Measurements from ENCODE around the gene VRK3. TPM values are rescaled to one million over a fixed set of nuclear protein-coding genes. Genes with fewer than 3 reads are reported as not detected.

VRK3 gene
- total RNA-seq, 1 experiment from 2014 or later: 44.4 TPM

DNA sequence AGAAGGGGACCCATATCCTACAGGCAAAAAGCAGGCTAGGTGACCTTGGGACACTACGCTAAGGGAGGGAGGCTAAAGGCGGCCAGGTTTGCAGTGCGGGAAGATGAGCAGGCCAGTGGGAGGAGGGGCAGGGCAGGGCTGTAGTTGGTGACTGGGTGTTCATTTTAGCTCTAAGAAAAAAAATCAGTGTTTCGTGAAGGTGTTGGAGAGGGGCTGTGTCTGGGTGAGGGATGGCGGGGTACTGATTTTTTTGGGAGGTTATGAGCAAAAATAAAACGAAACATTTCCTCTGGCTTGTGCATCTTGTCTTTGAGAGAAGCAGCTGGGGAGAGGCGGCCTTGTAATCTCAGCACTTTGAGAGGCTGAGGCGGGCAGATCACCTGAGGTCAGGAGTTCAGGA lies 91.5 kb downstream of the VRK3 start:
- TF ChIP-seq, protein P1, sequence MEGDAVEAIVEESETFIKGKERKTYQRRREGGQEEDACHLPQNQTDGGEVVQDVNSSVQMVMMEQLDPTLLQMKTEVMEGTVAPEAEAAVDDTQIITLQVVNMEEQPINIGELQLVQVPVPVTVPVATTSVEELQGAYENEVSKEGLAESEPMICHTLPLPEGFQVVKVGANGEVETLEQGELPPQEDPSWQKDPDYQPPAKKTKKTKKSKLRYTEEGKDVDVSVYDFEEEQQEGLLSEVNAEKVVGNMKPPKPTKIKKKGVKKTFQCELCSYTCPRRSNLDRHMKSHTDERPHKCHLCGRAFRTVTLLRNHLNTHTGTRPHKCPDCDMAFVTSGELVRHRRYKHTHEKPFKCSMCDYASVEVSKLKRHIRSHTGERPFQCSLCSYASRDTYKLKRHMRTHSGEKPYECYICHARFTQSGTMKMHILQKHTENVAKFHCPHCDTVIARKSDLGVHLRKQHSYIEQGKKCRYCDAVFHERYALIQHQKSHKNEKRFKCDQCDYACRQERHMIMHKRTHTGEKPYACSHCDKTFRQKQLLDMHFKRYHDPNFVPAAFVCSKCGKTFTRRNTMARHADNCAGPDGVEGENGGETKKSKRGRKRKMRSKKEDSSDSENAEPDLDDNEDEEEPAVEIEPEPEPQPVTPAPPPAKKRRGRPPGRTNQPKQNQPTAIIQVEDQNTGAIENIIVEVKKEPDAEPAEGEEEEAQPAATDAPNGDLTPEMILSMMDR (conservative IDR thresholded peaks at IDR 0.05; ENCODE audit: low read depth, low read length): no peak
- no peak for TF ChIP-seq EZH2 (IDR thresholded peaks at IDR 0.05; ENCODE audit: borderline replicate concordance, low read depth, low read length, poor library complexity, severe bottlenecking)
- no peaks in the 10 kb centered on the region for H3K9me3 ChIP-seq (ENCODE audit: low read depth, low read length, poor library complexity, severe bottlenecking)
- H3K4me1 ChIP-seq (ENCODE audit: insufficient read depth, low read length, poor library complexity, severe bottlenecking): peaks cover 16% of the 10 kb centered on the region
- CTCF ChIA-PET: no interaction called here
- no TSS peak for BruUV-seq (replicated peaks)
- no peak for DNase-seq (ENCODE audit: low spot score)
- no peaks in the 10 kb centered on the region for H3K27me3 ChIP-seq (replicated peaks; ENCODE audit: insufficient read depth, low read depth, low read length, poor library complexity)
- intact Hi-C loops (cut with micrococcal nuclease; ENCODE audit: unreplicated experiment): no loop called here
- H3K27ac ChIP-seq (ENCODE audit: low read depth, low read length, poor library complexity, severe bottlenecking): peak overlapping the region; percentile 35
- H3K4me3 ChIP-seq (ENCODE audit: low read depth, low read length, poor library complexity, severe bottlenecking): no peak overlapping the region
- peaks cover 46% of the 10 kb centered on the region for H3K36me3 ChIP-seq (ENCODE audit: insufficient read depth, low read length, poor library complexity, severe bottlenecking)
- POLR2A ChIA-PET (ENCODE audit: low non-redundant PET): interaction anchor here (0.8 kb wide), 1 partner anchor 64 kb away, joined by 4 read pairs; no protein-coding TSS in a partner anchor

DNA sequence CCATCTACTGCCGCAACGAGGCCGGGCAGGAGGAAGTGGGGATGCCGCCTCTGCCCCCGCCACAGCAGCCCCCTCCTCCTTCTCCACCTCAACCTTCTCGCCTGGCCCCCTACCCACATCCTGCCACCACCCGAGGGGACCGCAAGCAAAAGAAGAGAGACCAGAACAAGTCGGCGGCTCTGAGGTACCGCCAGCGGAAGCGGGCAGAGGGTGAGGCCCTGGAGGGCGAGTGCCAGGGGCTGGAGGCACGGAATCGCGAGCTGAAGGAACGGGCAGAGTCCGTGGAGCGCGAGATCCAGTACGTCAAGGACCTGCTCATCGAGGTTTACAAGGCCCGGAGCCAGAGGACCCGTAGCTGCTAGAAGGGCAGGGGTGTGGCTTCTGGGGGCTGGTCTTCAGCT lies 92.4 kb downstream of the VRK3 start:
- no peak overlapping the region for H3K4me3 ChIP-seq (ENCODE audit: low read depth, low read length, poor library complexity, severe bottlenecking)
- intact Hi-C loops (cut with micrococcal nuclease; ENCODE audit: unreplicated experiment): no loop called here
- no peak for DNase-seq (ENCODE audit: low spot score)
- peaks cover 22% of the 10 kb centered on the region for H3K4me1 ChIP-seq (ENCODE audit: insufficient read depth, low read length, poor library complexity, severe bottlenecking)
- TF ChIP-seq, protein P1 (conservative IDR thresholded peaks at IDR 0.05; ENCODE audit: low read depth, low read length): no peak
- TF ChIP-seq EZH2 (IDR thresholded peaks at IDR 0.05; ENCODE audit: borderline replicate concordance, low read depth, low read length, poor library complexity, severe bottlenecking): no peak
- BruUV-seq (replicated peaks): no TSS peak
- H3K36me3 ChIP-seq (ENCODE audit: insufficient read depth, low read length, poor library complexity, severe bottlenecking): peaks cover 48% of the 10 kb centered on the region
- peak overlapping the region; percentile 35 for H3K27ac ChIP-seq (ENCODE audit: low read depth, low read length, poor library complexity, severe bottlenecking)
- H3K9me3 ChIP-seq (ENCODE audit: low read depth, low read length, poor library complexity, severe bottlenecking): no peaks in the 10 kb centered on the region
- H3K27me3 ChIP-seq (replicated peaks; ENCODE audit: insufficient read depth, low read depth, low read length, poor library complexity): no peaks in the 10 kb centered on the region
- ChIA-PET CTCF (no interaction called here), POLR2A (ENCODE audit: low non-redundant PET) (interaction anchor here (0.7 kb wide), 1 partner anchor 55 kb away, joined by 5 read pairs; the partner anchor contains the start of genes AKT1S1 and TBC1D17)

DNA sequence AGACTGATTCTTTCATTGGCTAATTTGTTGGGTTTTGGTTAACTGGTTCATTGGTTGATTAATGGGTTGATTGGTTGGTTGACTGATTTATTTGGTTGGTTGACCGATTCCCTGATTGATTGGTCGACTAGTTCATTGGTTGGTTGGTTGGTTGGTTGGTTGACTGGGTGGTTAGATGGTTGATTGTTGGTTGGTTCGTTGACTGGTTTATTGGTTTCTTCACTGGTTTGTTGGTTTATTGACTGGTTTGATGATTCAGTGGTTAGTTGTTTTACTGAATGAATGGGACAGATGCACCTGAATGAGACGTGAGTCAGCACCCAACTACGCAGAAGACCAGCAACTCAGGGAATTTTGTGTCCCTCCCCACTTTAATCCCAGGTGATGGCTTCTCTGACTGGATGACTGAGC lies 93.1 kb downstream of the VRK3 start:
- CTCF ChIA-PET: no interaction called here
- peak overlapping the region; percentile 79 for H3K4me3 ChIP-seq (ENCODE audit: low read depth, low read length, poor library complexity, severe bottlenecking)

More for the DNA sequence above, 93.1 kb downstream of the VRK3 start:
- TF ChIP-seq, protein P1 (conservative IDR thresholded peaks at IDR 0.05; ENCODE audit: low read depth, low read length): no peak
- no peak for TF ChIP-seq EZH2 (IDR thresholded peaks at IDR 0.05; ENCODE audit: borderline replicate concordance, low read depth, low read length, poor library complexity, severe bottlenecking)
- POLR2A ChIA-PET (ENCODE audit: low non-redundant PET): interaction anchor here (0.7 kb wide), 1 partner anchor 55 kb away, joined by 5 read pairs; the partner anchor contains the start of genes AKT1S1 and TBC1D17
- no peak for DNase-seq (ENCODE audit: low spot score)
- Histone ChIP-seq H3K36me3 (ENCODE audit: insufficient read depth, low read length, poor library complexity, severe bottlenecking) (peaks cover 54% of the 10 kb centered on the region), H3K27ac (ENCODE audit: low read depth, low read length, poor library complexity, severe bottlenecking) (peak overlapping the region; percentile 18), H3K27me3 (replicated peaks; ENCODE audit: insufficient read depth, low read depth, low read length, poor library complexity) (no peaks in the 10 kb centered on the region), H3K9me3 (ENCODE audit: low read depth, low read length, poor library complexity, severe bottlenecking) (no peaks in the 10 kb centered on the region), H3K4me1 (ENCODE audit: insufficient read depth, low read length, poor library complexity, severe bottlenecking) (peaks cover 28% of the 10 kb centered on the region)
- intact Hi-C loops (cut with micrococcal nuclease; ENCODE audit: unreplicated experiment): no loop called here
- no TSS peak for BruUV-seq (replicated peaks)

Measured in A673 (cell line).